Osteoblast (primary cell): ENCODE measurements around the gene SLC6A16. TPM values are rescaled to one million over a fixed set of nuclear protein-coding genes. Genes with fewer than 3 reads are reported as not detected.

Experiments used
- DNase-seq: peaks from one replicate; pipeline ENCODE4 v3.0.0; 2011; ENCODE audit warnings: low spot score, mixed read lengths; ENCODE audit not compliant: insufficient read length; ENCODE audit errors: missing footprints
- H2AFZ ChIP-seq: 2 replicates; pipeline ENCODE4 v1.6.0; 2011; ENCODE audit warnings: mild to moderate bottlenecking, low read length
- H3K27ac ChIP-seq: 2 replicates; pipeline ENCODE4 v1.5.1; 2011; ENCODE audit warnings: mild to moderate bottlenecking, low read depth, low read length, moderate library complexity
- H3K27me3 ChIP-seq: 2 replicates; pipeline ENCODE4 v1.6.0; 2012; ENCODE audit warnings: mild to moderate bottlenecking, control low read depth, inconsistent platforms, low read length, moderate library complexity; ENCODE audit not compliant: insufficient read depth
- H3K36me3 ChIP-seq: 2 replicates; pipeline ENCODE4 v1.5.1; 2011; ENCODE audit warnings: mild to moderate bottlenecking, low read length, control low read depth, moderate library complexity; ENCODE audit not compliant: insufficient read depth
- H3K4me1 ChIP-seq: 2 replicates; pipeline ENCODE4 v1.5.1; 2011; ENCODE audit warnings: mild to moderate bottlenecking, low read length, control low read depth, moderate library complexity; ENCODE audit not compliant: insufficient read depth
- H3K4me2 ChIP-seq: 2 replicates; pipeline ENCODE4 v1.6.0; 2011; ENCODE audit warnings: mild to moderate bottlenecking, low read length; ENCODE audit not compliant: insufficient read depth
- H3K4me3 ChIP-seq: fragments of 200-600 bp; sonication (generic); 3 replicates; pipeline ENCODE4 v1.5.1; 2012; ENCODE audit warnings: mild to moderate bottlenecking, low read length, inconsistent platforms; ENCODE audit not compliant: insufficient read depth
- H3K79me2 ChIP-seq: 2 replicates; pipeline ENCODE4 v1.6.0; 2012; ENCODE audit warnings: mild to moderate bottlenecking, low read length, control low read depth, inconsistent platforms; ENCODE audit not compliant: insufficient read depth
- H3K9me3 ChIP-seq: 2 replicates; pipeline ENCODE4 v1.5.1; 2011; ENCODE audit warnings: low read depth, low read length, control low read depth
- H4K20me1 ChIP-seq: 2 replicates; pipeline ENCODE4 v1.6.0; 2012; ENCODE audit warnings: mild to moderate bottlenecking, low read length, control low read depth; ENCODE audit not compliant: insufficient read depth
- total RNA-seq: library from RNA; depleted of rRNA; stranded (reverse); fragments of >200 nt; gene quantifications from 2 replicates; pipeline ENCODE4 v1.2.3, GENCODE V29; 2012
- TF ChIP-seq, protein P1 (sequence below): IDR thresholded peaks from 2 replicates; pipeline ENCODE4 v1.5.1; 2011; ENCODE audit warnings: mild to moderate bottlenecking, low read depth, low read length, moderate library complexity; ENCODE audit errors: extremely low read depth

The SLC6A16 gene
- total RNA-seq, 1 donor = 0.72 TPM

DNA sequence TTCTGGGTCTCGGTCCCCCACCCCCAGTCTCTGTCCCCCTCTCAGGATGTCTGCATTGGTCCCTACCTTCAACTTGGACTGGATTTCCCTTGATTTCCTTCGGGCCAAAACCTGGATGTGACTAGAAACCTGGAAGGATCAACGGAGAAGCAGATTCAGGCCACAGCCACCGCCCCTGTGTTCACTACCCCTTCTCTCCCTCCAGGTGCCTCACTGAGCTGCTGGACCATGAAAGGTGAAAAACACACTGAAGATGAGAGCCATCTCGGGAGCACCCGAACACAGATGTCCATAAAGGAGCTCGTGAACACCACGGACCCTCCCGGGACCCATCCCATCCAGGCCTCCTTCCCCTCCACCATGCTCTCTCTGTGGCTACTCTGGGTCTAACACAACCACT, 32.2 kb upstream of the SLC6A16 start:
- DNase-seq = peak; percentile 65
- no peak overlapping the region for H2AFZ ChIP-seq

DNA sequence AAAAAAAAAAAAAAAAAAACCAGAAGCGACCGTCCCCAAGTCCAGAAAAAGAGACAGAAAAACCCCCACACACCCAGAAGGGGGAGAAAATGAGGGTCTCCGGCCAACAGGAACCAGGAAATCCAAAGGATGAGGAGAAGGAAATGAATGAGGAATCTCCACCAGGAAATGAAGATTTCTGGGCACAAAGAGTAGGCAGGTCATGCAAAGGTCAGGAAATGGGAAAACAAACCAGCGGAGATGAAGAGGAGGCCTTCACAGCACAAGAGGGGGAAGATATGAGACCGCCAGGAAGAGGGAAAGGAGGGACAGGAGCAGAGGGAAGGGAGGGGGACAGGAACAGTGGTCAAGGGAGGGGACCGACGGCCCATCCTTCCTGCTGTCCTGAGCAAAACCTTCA, 31.4 kb upstream of the SLC6A16 start:
- peak; percentile 30 for DNase-seq
- TF ChIP-seq, protein P1, sequence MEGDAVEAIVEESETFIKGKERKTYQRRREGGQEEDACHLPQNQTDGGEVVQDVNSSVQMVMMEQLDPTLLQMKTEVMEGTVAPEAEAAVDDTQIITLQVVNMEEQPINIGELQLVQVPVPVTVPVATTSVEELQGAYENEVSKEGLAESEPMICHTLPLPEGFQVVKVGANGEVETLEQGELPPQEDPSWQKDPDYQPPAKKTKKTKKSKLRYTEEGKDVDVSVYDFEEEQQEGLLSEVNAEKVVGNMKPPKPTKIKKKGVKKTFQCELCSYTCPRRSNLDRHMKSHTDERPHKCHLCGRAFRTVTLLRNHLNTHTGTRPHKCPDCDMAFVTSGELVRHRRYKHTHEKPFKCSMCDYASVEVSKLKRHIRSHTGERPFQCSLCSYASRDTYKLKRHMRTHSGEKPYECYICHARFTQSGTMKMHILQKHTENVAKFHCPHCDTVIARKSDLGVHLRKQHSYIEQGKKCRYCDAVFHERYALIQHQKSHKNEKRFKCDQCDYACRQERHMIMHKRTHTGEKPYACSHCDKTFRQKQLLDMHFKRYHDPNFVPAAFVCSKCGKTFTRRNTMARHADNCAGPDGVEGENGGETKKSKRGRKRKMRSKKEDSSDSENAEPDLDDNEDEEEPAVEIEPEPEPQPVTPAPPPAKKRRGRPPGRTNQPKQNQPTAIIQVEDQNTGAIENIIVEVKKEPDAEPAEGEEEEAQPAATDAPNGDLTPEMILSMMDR = no peak
- Histone ChIP-seq H3K79me2 (peaks cover 2% of the 10 kb centered on the region), H3K27ac (no peak overlapping the region), H3K9me3 (no peaks in the 10 kb centered on the region), H3K4me2 (no peak overlapping the region), H3K4me1 (peaks cover 3% of the 10 kb centered on the region), H2AFZ (no peak overlapping the region), H3K27me3 (no peaks in the 10 kb centered on the region), H3K36me3 (peaks cover 19% of the 10 kb centered on the region), H3K4me3 (no peak overlapping the region), H4K20me1 (no peaks in the 10 kb centered on the region)

More for the DNA sequence above, 32.2 kb upstream of the SLC6A16 start:
- TF ChIP-seq, protein P1 = no peak
- no peak overlapping the region for H3K4me3 ChIP-seq
- H4K20me1 ChIP-seq = no peaks in the 10 kb centered on the region
- H3K4me2 ChIP-seq = no peak overlapping the region
- no peaks in the 10 kb centered on the region for H3K27me3 ChIP-seq
- no peaks in the 10 kb centered on the region for H3K9me3 ChIP-seq
- H3K27ac ChIP-seq = no peak overlapping the region
- peaks cover 18% of the 10 kb centered on the region for H3K36me3 ChIP-seq
- peaks cover 3% of the 10 kb centered on the region for H3K4me1 ChIP-seq
- peaks cover 6% of the 10 kb centered on the region for H3K79me2 ChIP-seq

DNA sequence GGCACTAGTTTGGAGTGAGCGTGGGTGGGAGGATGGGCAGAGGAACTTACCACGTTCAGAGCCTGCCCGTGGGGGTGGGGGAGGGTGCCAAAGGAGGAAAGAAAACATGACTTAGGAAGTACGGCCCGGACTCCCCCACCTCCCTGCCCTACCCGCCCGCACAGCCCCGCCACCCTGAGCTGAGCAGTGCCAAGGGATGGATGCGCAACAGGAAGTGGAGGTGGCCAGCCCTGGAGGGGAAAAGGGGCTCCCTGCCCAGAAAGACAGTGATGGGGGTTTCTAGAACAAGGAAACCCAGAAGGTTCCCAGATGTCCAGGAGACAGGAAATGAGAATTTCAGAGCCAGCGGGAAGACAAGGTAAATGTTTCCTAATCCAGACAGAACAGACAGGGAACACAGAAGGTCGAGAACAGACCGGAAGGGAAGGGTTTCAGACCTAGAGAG, 30.9 kb upstream of the SLC6A16 start:
- Histone ChIP-seq H3K4me2 (no peak overlapping the region), H3K27me3 (no peaks in the 10 kb centered on the region), H3K79me2 (no peaks in the 10 kb centered on the region), H2AFZ (no peak overlapping the region), H3K4me1 (no peaks in the 10 kb centered on the region), H3K4me3 (no peak overlapping the region), H3K27ac (no peak overlapping the region), H3K9me3 (no peaks in the 10 kb centered on the region), H3K36me3 (peaks cover 24% of the 10 kb centered on the region), H4K20me1 (no peaks in the 10 kb centered on the region)
- DNase-seq = no peak
- TF ChIP-seq, protein P1 = no peak

DNA sequence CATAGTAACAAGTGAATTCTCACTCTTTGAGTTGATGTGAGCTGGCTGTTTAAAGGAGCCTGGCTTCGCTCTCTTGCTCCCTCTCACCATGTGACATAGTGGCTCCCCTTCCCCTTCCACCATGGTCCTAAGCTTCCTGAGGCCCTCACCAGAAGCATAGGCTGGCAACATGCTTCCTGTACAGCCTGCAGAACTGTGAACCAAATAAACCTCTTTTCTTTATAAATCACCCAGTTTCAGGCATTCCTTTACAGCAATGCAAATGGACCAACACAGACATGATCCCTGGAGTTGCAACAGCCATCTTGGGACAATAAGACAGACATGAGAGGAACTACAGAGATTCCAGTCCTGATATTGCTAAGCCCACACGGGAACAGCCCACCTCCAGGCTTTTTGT, 24.6 kb upstream of the SLC6A16 start:
- H3K4me3 ChIP-seq = no peak overlapping the region
- H4K20me1 ChIP-seq = peaks cover 2% of the 10 kb centered on the region
- H3K9me3 ChIP-seq = no peaks in the 10 kb centered on the region
- DNase-seq = no peak
- H3K4me1 ChIP-seq = no peaks in the 10 kb centered on the region
- H3K4me2 ChIP-seq = no peak overlapping the region
- no peaks in the 10 kb centered on the region for H3K79me2 ChIP-seq
- peaks cover 47% of the 10 kb centered on the region for H3K36me3 ChIP-seq
- no peak overlapping the region for H2AFZ ChIP-seq
- TF ChIP-seq, protein P1 = no peak
- H3K27ac ChIP-seq = no peak overlapping the region
- no peaks in the 10 kb centered on the region for H3K27me3 ChIP-seq
